AG20443 (cell line): Measurements from ENCODE around the gene SLC26A1.

ENCODE experiments used
- DNase-seq: peaks from one replicate; pipeline ENCODE4 v3.0.0; 2012; ENCODE audit warnings: low spot score, mixed read lengths

The SLC26A1 gene, protein sequence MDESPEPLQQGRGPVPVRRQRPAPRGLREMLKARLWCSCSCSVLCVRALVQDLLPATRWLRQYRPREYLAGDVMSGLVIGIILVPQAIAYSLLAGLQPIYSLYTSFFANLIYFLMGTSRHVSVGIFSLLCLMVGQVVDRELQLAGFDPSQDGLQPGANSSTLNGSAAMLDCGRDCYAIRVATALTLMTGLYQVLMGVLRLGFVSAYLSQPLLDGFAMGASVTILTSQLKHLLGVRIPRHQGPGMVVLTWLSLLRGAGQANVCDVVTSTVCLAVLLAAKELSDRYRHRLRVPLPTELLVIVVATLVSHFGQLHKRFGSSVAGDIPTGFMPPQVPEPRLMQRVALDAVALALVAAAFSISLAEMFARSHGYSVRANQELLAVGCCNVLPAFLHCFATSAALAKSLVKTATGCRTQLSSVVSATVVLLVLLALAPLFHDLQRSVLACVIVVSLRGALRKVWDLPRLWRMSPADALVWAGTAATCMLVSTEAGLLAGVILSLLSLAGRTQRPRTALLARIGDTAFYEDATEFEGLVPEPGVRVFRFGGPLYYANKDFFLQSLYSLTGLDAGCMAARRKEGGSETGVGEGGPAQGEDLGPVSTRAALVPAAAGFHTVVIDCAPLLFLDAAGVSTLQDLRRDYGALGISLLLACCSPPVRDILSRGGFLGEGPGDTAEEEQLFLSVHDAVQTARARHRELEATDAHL

DNA sequence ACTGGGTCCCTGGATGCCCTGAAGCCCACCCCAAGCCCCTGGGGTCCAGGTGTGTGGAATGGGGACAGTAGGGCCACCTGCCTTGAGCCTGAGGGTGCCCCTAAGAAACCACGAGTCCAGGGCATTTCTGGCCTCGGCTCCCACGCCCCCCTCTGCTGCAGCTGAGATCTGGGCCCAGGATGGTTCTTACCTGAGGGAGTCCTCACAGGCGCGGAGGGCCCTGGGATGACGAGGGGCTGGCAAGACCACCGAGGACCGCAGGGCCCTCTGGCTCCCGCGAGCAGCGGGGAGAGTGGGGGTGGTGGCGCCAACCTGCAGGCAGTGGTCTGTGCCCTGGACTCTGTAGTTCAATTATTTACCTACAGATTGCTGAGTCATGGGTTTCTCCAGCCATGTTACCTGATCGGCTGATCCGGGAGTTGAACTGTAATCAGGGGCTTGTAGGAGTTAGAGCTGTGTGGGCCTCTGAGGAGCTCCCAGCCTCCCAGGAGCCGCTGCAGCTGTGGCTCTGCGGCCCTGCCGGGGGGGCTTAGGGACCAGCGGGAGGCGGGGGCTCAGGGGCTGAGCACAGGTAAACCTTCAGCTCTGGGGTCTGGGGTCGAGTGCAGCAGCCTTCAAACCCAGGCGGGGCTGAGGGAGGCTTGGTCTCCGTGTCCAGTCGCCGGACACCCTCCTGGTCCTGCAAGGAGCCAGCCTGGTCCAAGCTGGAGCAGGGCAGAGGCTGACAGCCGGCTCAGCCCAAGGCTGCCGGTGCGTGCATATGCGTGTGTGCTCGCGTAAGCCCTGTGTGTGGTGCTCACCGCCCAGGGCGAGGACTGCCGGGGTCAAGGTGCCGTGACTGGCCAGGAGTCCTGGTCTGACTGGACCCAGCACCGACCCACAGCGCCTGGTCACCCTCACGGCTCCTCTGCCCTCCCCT is at the start of gene SLC26A1:
SLC26A1 (minus strand) TSS at position 294 of the 919 bp plus-strand sequence. CDS start 1,701 bp downstream, outside the sequence.
- no peak for DNase-seq

DNA sequence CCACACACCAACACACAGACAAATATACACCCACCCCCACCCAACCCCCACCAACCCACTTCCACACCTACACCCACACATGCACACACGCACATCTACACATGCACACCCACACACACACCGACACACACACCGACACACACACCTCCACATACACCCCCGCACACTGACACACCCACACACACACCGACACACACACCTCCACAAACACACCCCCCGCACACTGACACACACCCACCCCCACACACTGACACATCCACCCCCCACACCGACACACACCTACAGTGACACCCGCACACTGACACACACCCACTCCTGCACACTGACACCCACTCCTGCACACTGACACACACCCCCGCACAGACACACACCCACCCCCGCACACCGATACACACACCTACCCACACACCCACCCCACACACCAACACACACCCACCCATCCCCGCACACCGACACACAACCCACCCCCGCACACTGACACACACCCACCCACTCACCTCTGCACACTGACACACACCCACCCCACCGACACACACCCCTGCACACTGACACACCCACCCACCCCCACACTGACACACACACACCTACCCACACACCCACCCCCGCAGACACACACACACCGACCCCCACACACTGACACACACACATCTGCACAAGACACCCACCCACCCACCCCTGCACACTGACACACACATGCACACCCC is 49.3 kb upstream of the SLC26A1 start:
- DNase-seq, result no peak

DNA sequence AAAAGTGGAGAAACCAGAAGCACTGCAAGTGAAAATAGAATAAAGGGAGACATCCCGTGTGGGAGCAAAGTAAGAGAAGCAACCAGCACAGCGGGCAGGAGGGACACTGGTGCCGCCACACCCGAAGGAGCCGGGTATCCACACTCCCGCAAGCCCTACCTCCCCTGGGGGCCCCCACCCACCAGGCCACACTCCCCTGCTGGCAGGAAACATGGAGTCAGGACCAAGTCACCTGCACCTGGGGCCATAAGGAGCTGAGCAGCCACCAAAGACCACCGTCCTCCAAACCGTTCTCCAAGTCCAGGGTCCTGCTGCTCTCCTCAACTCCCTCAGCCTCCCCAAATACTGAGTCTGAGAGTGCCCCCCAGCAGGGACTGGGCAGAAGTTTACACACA is 48.7 kb upstream of the SLC26A1 start:
- no peak for DNase-seq

DNA sequence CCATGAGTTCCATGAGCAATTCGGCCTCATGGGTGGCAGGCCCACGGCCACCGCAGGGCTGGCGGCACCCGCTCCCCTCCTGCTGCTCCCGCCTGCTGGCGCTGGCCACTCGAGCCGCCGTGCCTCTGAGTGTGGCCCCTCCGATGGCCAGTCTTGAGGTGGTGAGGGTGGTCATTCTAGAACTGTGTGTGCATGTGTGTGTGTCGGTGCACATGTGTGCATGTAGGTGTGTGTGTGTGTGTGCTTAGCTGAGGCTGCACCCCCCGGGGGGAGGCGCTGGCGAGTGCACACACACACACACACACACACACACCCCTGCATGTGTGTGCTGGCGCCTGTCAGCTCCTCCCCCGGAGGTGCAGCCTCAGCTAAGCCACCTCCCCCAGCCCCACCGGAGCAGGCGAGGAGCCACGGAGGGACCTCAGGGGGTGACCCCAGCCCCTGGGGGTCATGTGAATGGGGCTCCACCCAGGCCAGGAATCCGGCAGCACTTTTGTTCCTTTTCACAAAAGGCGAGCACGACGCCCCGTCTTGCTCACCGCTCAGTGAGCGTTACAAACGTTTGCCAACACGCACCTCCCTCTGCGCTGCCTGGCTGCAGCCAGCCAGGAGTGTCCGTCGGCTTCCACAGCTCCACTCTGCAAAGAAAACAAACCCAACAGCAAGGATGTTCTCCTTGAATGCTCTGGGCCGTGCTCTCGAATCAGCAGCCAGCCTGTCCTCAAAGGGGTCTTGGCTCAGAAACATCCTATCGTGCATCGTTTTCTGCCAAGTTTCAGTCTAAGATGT is 48.1 kb upstream of the SLC26A1 start:
- DNase-seq, result peak; percentile 50

DNA sequence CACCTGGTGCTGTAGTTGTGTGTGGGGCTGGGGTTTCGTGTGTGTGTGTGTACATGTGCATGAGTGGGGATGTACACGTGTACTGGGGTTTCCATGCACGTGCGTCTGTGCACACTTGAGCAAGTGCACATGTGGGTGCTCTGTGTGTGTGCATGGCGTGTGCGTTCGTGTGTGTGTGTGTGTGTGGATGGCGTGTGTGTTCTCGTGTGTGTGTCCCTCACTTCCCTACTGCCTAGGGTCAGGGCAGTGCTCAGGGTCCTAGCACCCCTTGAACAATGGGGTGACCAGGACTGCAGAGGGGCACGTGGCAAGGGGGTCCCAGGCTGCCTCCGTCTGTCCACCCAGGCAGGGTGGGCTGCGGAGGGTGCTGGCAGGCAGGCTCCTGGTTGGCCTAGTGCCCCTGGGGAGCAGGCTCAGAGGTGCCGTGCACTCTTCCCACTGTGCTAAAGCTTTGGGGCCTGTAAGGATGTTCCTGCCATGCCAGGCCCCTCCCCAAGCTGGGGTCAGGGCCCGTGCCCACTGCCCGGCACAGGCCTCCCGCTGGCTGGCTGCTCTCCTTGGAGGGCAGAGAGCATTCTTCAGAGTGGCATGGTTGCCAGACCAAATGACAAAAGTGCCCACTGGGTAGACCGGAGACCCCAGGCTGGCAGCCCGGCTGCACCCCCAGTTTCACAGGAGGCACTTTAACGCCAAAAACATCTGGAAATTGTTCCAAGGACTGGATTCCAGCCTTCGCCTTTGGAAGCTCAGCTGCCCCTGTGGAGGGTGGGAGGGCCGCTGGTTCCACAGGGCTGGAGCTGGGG is 47.3 kb upstream of the SLC26A1 start:
- DNase-seq, result no peak

DNA sequence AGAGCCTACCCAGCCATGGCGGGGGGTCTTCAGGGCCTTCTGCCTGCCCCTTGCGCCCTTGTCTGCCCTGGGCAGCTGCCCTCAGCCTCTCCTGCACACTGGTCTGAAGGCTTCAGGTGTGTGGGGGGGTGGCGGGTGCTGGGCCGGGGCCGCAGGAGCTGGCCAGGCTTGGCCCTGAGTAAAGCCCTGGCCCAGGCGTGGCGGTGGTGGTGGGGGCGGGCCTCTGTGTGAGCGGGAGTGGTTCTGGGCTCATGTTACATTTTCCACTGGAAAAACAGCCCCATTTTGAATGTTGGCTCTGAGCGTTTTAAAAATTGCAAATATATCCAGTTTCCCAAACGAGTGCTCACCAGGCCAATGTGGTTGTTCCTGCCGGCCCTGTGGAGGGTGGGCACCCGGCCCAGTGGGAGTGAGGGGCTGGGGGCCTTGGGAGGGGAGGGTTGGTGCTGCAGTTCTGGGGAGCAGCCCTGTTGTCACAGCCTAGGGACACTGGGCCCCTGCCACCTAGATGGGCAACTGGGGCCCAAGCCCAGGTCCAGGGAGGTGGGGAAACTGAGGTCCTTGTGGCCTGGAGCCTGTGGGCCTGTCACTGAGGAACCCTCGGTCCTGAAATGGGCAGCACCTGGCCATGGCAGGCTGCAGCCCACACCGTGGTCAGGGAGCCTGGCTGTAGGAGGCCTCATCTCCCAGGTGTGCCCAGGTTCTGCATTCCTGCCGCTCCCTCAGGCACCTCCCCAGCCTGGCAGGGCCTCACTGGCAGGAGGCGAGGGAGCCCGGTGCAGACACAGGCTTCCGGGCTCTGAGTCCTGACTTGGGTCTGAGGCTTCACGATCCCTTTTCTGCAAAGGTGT is 46.5 kb upstream of the SLC26A1 start:
- peak; percentile 78 for DNase-seq

DNA sequence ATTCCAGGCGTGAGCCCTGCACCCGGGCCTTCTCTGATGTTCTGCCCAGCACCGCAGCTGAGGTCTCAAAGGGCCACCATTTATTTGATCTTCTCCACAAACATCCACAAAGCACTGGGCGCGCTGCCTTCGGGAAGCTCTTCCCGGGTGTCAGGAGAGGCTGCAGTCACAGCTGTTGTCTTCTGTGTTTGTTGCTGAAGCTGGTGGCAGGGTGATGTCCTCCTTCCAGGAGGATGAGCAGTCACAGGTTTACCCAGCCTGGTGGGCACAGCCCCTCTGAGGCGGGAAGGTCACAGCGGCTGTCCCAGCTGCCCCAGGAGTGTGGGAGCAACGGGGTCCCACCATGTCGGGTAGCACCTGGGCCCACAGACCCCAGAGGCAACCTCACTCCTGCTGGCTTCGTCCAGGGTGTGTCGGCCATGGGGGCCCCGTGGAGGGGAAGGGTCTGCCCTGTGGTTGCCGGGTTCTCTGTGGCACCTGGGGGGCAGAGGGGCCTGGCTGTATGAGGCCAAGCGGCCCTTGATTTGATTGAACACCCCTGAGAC is 45.8 kb upstream of the SLC26A1 start:
- no peak for DNase-seq

DNA sequence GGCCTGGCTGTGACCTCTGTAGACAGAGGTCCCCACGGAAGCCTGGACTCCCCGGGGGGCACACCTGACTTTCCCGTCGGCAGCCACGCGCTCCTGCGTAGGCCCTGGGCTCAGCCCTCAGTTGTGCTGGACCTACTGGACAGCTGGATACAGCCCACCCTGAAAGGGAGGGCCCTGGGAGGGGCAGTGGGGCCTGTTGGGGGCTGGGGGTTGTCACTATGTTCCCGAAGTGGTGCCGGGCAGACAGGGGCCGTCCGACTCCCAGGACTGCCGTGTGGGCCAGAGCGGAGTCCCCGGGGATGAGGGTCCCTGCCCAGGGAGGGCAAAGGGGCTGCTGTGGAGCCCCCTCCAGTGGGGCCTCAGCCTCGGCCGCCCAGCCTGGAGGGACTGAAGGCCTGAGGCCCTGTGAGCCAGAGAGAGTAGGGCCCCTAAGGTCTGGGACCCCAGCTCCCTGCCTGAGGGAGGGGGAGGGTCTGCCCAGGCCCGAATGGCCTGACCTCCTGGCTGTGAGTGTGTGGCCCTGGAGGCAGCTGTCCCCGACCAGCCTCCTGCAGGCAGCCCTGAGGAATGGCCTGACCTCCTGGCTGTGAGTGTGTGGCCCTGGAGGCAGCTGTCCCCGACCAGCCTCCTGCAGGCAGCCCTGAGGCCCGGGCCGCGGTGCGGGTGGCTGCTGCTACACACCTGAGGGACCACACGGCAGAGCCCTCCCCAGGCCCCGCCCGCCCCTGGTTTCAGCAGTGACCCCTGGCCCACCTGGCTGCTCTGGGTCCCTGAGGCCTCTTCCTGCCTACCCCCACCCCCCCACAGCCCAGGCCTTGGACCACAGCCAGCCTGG is 44.0 kb upstream of the SLC26A1 start:
- no peak for DNase-seq

DNA sequence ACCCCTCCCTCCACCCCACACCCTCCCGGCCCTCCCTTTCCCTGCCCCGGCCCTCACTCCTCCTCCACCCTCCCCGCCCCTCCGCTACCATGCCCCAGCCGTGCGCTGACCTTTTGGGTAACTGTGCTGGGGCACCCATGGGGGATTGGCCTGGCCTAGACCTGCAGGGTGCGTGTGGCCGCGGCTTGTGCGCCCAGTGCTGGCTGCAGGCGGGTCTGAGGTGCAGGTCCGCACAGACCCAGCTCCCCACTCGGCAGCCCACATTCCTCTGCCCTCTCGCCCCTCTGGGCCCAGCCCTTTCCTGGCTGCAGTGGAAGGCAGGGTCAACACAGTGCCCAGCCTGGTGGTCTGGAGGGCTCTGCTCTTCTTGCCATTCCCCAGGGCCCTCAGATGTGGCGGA is 42.9 kb upstream of the SLC26A1 start:
- DNase-seq, result no peak

DNA sequence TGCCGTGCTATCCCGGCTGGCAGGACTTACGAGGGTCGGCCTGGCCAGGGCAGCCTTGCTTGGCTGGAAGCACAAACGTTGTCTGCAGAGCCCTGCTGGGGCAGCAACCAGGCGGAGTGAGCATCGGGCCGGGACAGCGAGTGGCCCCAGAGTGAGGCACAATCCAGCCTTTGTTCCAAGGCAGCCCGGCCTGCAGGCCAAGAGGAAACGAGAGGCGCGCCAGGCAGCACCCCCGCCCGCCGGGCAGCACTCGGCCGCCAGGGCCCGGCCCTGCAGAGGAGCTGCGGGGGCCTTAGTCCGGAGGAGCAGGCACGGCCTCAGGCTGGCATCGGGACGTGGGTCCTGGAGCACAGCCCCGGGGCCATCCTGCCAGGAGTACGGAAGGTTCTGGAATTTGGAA is 42.3 kb upstream of the SLC26A1 start:
- peak; percentile 52 for DNase-seq

DNA sequence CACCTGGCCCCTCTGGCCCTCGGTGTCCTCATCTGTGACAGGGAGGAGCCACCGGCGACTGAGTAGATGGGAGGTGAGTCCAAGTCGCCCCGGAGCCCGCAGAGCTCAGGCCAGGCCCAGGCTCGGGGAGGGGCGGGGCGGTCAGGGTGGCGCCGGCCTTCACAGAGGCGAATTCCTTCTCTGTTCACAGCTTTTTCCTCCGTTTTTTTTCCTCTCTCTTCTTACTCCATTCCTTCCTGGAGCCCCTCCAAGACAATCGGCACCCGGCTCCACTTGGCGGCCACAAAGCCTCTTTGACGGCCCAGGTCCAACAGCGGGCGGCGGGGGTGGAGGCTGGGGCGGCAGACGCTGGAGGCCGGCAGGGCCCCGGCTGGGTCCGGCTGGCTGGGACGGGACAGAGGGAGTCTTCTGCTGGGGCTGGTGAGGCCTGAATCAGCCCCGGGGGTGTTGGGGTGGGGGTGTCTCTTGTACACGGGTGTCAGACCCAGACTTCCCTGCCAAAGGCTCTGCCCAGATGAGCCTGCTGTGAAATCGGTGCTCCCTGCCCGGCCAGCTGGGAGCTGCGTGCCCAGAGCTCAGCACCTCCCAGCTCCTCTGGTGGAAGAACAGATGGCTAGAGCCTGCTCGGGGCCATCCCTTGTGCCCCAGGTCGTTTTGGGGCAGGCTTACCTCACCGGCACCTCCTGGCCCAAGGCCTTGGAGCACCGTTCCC is 40.8 kb upstream of the SLC26A1 start:
- peak; percentile 87 for DNase-seq

DNA sequence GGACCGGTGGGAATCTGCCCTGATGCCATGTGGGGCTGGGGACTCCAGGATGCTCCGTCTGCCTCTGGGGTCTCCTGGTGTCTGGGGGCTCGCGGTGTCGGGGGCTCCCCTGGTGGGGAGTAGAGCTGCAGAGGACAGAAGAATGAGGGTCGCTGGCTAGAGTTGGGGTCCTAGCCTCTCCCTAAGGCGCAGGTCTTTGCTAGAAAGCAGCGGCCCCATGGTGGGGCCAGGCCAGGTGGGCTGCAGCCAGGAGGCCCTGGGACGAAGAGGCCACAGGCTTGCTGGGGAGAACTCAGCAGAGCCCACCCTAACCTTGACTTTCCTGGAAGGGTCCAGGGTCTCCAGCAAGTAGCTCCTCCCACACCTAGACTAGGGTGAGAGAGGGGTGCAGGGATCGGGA is 39.7 kb upstream of the SLC26A1 start:
- no peak for DNase-seq

DNA sequence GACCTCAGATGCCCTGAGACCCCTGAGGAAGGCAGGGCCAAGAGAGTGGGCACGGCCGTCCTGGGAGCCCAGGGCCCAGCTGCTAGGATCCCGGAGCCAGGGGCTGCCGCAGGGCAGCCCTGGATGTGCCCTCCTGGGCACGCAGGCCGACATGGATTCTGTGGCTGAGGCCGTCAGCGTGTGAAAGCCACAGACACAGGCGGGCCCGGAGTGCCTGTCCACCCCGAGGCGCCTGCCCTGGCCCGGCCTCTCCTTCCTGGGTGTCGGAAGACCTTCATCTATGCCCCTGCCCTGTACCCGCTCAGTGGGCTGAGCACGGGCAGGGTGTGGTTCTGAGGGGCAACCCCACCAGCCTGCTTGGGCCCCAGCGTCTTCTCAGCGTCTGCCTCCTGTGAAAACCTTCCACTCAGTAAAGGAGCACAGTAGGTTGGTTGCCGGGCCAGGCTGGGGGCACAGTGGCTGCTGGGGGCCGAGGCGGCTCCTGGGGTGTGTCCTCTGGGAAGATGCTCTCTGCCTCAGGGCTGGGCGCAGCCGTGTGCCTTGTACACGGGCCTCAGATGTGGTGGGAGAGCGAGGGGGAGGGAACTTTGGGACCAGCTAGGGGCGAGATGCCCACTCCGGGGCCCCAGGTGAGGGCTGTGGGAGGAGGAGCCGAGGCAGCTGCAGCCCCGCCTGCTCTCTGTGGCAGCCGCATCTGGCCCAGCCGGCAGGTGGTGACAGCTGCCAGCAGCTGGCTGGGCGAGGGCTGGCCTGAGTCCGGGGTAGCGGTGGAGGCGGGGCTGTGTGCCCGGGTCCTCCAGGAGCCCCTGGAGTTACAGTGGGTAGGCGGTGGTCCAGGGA is 39.0 kb upstream of the SLC26A1 start:
- no peak for DNase-seq

DNA sequence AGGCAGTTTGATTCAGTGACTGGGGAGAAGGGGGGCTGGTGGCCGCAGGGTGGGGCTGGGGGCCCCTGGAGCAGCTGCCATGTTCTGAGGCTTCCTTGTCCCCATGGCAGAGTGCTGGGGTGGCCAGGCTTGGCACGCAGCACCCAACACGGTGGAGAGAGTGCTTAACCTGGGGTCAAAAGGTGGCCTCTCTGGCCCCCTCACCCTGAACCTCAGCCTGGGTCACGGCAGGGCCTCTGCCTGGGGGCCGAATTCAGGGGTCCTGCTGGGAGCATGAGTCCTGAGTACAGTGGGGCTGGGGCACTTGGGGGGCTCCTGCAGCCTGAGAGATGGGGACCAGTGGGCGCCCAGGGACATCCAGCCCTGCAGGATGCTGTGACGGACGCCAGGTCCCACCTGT is 38.1 kb upstream of the SLC26A1 start:
- DNase-seq, result no peak

DNA sequence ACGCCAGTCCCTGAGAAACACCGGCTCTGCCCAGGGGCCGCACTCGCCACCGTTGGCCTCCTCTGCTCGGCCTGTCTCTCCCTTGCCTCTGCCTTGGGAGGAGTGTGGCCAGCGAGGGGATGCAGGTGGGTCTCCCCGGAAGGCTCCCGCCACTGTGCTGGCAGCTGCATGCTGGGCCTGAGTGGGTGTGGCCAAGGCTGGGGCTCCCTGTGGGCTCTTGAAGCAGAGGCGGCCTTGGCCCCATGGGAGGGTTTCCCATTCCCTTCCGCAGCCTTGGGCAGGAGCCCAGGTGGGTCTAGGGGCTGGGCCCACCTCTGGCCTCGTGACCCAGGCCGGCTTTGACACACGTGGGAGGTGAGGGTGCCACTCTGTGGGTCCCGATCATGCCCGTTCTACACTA is 37.4 kb upstream of the SLC26A1 start:
- no peak for DNase-seq

DNA sequence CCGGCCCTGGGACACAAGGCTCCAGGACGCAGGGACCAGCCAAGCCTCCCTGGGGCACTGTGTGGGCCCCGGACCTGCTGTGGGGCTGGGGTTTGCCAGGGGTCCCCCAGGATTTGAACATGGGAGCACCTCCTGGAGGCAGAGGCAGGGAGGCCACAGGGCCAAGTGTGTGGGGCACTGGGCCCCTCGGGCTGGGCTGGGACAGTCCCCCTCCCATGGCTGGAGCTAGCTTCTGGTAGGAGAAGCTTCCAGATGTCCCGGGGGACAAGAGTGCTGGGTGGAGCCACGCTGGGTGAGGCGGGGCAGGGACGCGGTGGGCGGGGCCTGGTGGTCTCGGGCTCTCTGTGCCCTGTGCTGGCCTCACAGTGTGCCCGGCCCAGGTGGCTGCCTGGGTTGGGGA is 36.8 kb upstream of the SLC26A1 start:
- DNase-seq, result no peak
